Gastroesophageal sphincter (tissue), 4 donors: ENCODE data around the gene ACACB. TPM values are rescaled to one million over a fixed set of nuclear protein-coding genes. Genes with fewer than 3 reads are reported as not detected.

ENCODE experiments used
- ATAC-seq: fragments of 150-250 bp; one replicate; pipeline ENCODE4 v1.9.1; 2016; ENCODE audit warnings: mild to moderate bottlenecking, moderate library complexity
- H3K27ac ChIP-seq, 4 donors: fragments of 200-600 bp; sonication (generic) in 3 of 4; 1 replicate in 3 of 4; 2 replicates in 1 of 4; pipeline ENCODE4 v1.5.1; 2016 to 2019
- H3K27me3 ChIP-seq: fragments of 200-600 bp; sonication (generic); one replicate; pipeline ENCODE4 v1.5.1; 2019
- H3K36me3 ChIP-seq, 2 donors: fragments of 200-600 bp; sonication (generic); one replicate each; pipeline ENCODE4 v1.5.1; 2019; ENCODE audit warnings: control low read depth in 1 of 2
- H3K4me1 ChIP-seq, 3 donors: fragments of 200-600 bp; sonication (generic); 1 replicate in 2 of 3; 2 replicates in 1 of 3; pipeline ENCODE4 v1.5.1; 2016 to 2019; ENCODE audit warnings: control low read depth in 2 of 3
- H3K4me3 ChIP-seq, 2 donors: fragments of 200-600 bp; sonication (generic); one replicate each; pipeline ENCODE4 v1.5.1; 2019; ENCODE audit warnings: mild to moderate bottlenecking in 1 of 2, moderate library complexity in 1 of 2
- H3K9me3 ChIP-seq, 3 donors: fragments of 200-600 bp; sonication (generic); one replicate each; pipeline ENCODE4 v1.5.1; 2017 to 2019; ENCODE audit warnings: control low read depth in 2 of 3
- EP300 ChIP-seq: sonication (generic); formaldehyde crosslinking; IDR thresholded peaks from one replicate; pipeline ENCODE4 v1.6.1; 2017; ENCODE audit warnings: antibody characterized with exemption, mild to moderate bottlenecking
- POLR2A ChIP-seq, 2 donors: fragments of 450-650 bp; IDR thresholded peaks; one replicate each; pipeline ENCODE4 v1.6.1; 2017; ENCODE audit warnings: antibody characterized with exemption in 2 of 2, mild to moderate bottlenecking in 2 of 2, moderate library complexity in 1 of 2
- POLR2AphosphoS5 ChIP-seq: sonication (generic); formaldehyde crosslinking; IDR thresholded peaks from one replicate; pipeline ENCODE4 v1.6.1; 2017; ENCODE audit warnings: antibody characterized with exemption
- WGBS, 2 donors: methylation state at CpG; one replicate each; pipeline ENCODE4 v1.1.5; 2018; ENCODE audit warnings: low coverage in 1 of 2; 5-methylcytosine and 5-hydroxymethylcytosine counted together
- total RNA-seq, 4 donors: library from RNA; depleted of rRNA; stranded (reverse); fragments of >200 nt; gene quantifications; one replicate each; pipeline ENCODE4 v1.1.0, GENCODE V29; 2016
- TF ChIP-seq, protein P1 (sequence below), 4 experiments: fragments of 200-600 bp in 2 of 4; fragments of 450-650 bp in 2 of 4; sonication (generic) in 1 of 4; IDR thresholded peaks; one replicate each; pipeline ENCODE4 v1.5.1; 2017 to 2019; ENCODE audit warnings: antibody characterized with exemption in 4 of 4, mild to moderate bottlenecking in 2 of 4, moderate library complexity in 2 of 4

ACACB gene
- total RNA-seq, 4 donors from 2014 or later: 49.4 to 230 (median 138) TPM

GRCh38 chr12:109212460-109213115, 96.2 kb downstream of the ACACB start:
- TF ChIP-seq, protein P1, sequence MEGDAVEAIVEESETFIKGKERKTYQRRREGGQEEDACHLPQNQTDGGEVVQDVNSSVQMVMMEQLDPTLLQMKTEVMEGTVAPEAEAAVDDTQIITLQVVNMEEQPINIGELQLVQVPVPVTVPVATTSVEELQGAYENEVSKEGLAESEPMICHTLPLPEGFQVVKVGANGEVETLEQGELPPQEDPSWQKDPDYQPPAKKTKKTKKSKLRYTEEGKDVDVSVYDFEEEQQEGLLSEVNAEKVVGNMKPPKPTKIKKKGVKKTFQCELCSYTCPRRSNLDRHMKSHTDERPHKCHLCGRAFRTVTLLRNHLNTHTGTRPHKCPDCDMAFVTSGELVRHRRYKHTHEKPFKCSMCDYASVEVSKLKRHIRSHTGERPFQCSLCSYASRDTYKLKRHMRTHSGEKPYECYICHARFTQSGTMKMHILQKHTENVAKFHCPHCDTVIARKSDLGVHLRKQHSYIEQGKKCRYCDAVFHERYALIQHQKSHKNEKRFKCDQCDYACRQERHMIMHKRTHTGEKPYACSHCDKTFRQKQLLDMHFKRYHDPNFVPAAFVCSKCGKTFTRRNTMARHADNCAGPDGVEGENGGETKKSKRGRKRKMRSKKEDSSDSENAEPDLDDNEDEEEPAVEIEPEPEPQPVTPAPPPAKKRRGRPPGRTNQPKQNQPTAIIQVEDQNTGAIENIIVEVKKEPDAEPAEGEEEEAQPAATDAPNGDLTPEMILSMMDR (IDR thresholded peaks at IDR 0.05): no peak
- TF ChIP-seq POLR2AphosphoS5: no peak
- 85 to 92% methylated on average over 2 to 4 of the region's 16 CpGs for WGBS, 2 donors
- Histone ChIP-seq H3K27me3 (no peaks in the 10 kb centered on the region), H3K9me3 (no peaks in the 10 kb centered on the region), H3K36me3 (peaks cover 0 to 98% of the 10 kb centered on the region in 2 donors), H3K4me3 (no peak overlapping the region), H3K27ac (no peak overlapping the region), H3K4me1 (no peaks in the 10 kb centered on the region)
- ATAC-seq: no peak

DNA sequence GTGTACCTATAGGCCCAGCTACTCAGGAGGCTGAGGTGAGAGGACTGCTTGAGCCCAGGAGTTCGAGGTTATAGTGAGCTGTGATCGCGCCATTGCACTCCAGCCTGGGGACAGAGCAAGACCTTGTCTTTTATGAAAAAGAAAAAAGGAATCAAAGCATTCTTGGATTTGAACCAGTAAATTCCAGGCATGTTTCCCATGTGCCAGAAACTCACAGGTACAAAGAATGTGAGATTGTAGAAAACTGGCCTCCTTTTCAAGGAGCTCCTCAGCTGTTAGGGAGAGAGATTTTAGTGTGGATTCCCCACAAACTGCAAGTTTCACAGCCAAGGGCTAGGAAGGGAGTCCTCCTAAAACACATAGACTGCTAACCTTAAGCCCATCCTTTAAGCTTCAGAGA, 97.7 kb downstream of the ACACB start:
- no peaks in the 10 kb centered on the region for H3K27me3 ChIP-seq
- no peaks in the 10 kb centered on the region for H3K4me1 ChIP-seq
- WGBS, 2 donors: 70 to 89% methylated on average over 3 of the region's 3 CpGs
- no peak overlapping the region for H3K4me3 ChIP-seq
- no peaks in the 10 kb centered on the region for H3K9me3 ChIP-seq
- peaks cover 0 to 98% of the 10 kb centered on the region in 2 donors for H3K36me3 ChIP-seq
- ATAC-seq: no peak
- TF ChIP-seq POLR2A (IDR thresholded peaks at IDR 0.05): no peak
- TF ChIP-seq, protein P1 (IDR thresholded peaks at IDR 0.05): no peak
- no peak for TF ChIP-seq POLR2AphosphoS5
- no peak for TF ChIP-seq EP300
- peak overlapping the region in 1 of 4 donors; percentile 14 for H3K27ac ChIP-seq

GRCh38 chr12:109218996-109219395, 102.6 kb downstream of the ACACB start:
- no peaks in the 10 kb centered on the region for H3K27me3 ChIP-seq
- H3K9me3 ChIP-seq: no peaks in the 10 kb centered on the region
- peaks cover 3 to 100% of the 10 kb centered on the region in 2 donors for H3K36me3 ChIP-seq
- no peaks in the 10 kb centered on the region for H3K4me1 ChIP-seq
- TF ChIP-seq, protein P1 (IDR thresholded peaks at IDR 0.05): no peak
- no peak for TF ChIP-seq POLR2A (IDR thresholded peaks at IDR 0.05)
- no peak for TF ChIP-seq EP300
- TF ChIP-seq POLR2AphosphoS5: no peak
- no peak overlapping the region for H3K4me3 ChIP-seq
- WGBS, 2 donors: 90 to 96% methylated on average over 2 to 6 of the region's 6 CpGs
- no peak for ATAC-seq
- no peak overlapping the region for H3K27ac ChIP-seq

- no peaks in the 10 kb centered on the region for H3K4me1 ChIP-seq
- H3K27ac ChIP-seq: peak overlapping the region in 1 of 4 donors; percentile 29
- ATAC-seq: peak; percentile 53
- H3K27me3 ChIP-seq: no peaks in the 10 kb centered on the region
- WGBS, 2 donors: 38 to 69% methylated on average over 2 of the region's 2 CpGs
- peaks cover 3 to 100% of the 10 kb centered on the region in 2 donors for H3K36me3 ChIP-seq
- TF ChIP-seq EP300: no peak
- no peak for TF ChIP-seq POLR2AphosphoS5
- no peak for TF ChIP-seq POLR2A (IDR thresholded peaks at IDR 0.05)
- TF ChIP-seq, protein P1 (IDR thresholded peaks at IDR 0.05): no peak
- no peaks in the 10 kb centered on the region for H3K9me3 ChIP-seq
- H3K4me3 ChIP-seq: no peak overlapping the region
Measured at GRCh38 chr12:109219938-109220337, 103.6 kb downstream of the ACACB start.

GRCh38 chr12:109221277-109221931, 105.0 kb downstream of the ACACB start:
- Histone ChIP-seq H3K4me1 (no peaks in the 10 kb centered on the region), H3K27me3 (no peaks in the 10 kb centered on the region), H3K4me3 (no peak overlapping the region), H3K27ac (no peak overlapping the region), H3K36me3 (peaks cover 3 to 100% of the 10 kb centered on the region in 2 donors), H3K9me3 (no peaks in the 10 kb centered on the region)
- TF ChIP-seq POLR2AphosphoS5: no peak
- TF ChIP-seq EP300: no peak
- TF ChIP-seq, protein P1 (IDR thresholded peaks at IDR 0.05): no peak
- TF ChIP-seq POLR2A (IDR thresholded peaks at IDR 0.05): no peak
- 93 to 96% methylated on average over 3 to 6 of the region's 10 CpGs for WGBS, 2 donors
- ATAC-seq: no peak
